GM18502 (cell line): Measurements from ENCODE around the gene FKBP10.
A peak's percentile ranks its signal among the peaks of the same experiment; 100 is the strongest.
"Not testable (repeated sequence)": the region's sequence is repeated elsewhere in the genome, so short reads cannot be mapped to it uniquely, and the experiment has no call there.

Experiments
- ATAC-seq: cut with Tn5 transposase; IDR thresholded peaks from one replicate; pipeline ENCODE4 v1.9.1; 2021; ENCODE audit warnings: mild to moderate bottlenecking; ENCODE audit not compliant: unreplicated experiment, poor library complexity

Gene FKBP10

DNA sequence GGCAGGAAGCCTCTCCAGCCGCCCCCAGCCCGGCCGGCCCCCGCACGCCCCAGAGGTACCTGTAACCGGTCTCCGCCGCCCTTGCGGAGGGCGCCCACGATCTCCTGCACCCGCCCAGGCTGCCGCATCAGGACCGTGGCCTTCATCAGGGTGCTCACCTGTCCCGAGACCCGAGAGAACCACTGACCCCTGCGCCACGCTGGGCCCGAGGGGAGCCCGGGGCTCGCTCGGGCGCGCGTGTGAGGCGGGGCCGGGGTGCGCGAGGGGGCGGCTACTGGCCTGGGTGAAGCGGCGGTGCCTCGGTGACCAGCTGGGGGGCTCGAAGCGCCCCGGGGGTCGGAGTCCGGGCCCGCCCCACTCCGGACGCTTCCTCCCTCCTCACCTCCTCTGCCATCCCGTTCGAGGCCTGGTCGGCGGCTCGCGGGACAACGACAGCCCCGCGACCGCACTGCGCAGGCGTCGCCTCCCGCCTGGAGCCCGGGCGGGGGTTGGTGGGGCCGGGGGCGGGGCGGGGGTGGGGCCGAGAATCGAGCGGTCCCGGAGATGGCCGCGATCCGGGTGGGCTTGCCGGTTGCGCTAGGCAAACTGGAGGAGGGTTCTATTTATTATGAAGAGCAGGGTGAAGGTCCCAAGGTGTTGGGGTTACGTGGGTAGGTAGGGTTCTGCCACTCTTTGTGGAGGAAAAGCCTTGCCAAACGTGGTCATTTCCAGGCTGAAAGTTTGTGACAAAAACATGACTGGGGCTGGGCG is 23.2 kb downstream of the FKBP10 start, which contains the start of gene NT5C3B:
TSS of gene NT5C3B (minus strand) at position 433 of the 750 bp plus-strand sequence. CDS start at position 394, 39 bp downstream.
- peak; percentile 56 for ATAC-seq

DNA sequence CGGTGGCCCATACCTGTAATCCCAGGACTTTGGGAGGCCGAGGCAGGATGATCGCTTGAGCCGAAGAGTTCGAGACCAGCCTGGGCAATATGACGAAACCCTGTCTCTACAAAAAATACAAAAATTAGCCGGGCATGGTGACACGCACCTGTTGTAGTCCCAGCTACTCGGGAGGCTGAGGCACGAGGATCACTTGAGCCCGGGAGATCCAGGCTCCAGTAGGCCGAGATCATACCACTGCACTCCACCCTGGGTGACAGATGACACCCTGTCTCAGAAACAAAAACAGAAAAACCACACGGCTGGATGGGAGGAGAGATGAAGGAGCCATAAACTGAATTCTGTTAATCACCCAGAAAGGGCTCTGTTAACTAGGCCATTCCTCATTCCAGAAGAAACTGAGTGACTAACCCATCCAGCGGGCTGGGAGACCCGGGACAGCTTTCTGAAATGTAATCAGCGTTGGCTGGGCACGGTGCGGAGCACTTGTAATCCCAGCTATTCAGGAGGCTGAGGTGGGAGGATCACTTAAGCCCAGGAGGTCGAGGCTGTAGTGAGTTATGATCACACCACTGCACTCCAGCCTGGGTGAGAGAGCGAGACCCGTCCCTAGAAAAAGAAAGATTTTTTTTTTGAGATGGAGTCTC is 23.9 kb downstream of the FKBP10 start:
- ATAC-seq = no peak

DNA sequence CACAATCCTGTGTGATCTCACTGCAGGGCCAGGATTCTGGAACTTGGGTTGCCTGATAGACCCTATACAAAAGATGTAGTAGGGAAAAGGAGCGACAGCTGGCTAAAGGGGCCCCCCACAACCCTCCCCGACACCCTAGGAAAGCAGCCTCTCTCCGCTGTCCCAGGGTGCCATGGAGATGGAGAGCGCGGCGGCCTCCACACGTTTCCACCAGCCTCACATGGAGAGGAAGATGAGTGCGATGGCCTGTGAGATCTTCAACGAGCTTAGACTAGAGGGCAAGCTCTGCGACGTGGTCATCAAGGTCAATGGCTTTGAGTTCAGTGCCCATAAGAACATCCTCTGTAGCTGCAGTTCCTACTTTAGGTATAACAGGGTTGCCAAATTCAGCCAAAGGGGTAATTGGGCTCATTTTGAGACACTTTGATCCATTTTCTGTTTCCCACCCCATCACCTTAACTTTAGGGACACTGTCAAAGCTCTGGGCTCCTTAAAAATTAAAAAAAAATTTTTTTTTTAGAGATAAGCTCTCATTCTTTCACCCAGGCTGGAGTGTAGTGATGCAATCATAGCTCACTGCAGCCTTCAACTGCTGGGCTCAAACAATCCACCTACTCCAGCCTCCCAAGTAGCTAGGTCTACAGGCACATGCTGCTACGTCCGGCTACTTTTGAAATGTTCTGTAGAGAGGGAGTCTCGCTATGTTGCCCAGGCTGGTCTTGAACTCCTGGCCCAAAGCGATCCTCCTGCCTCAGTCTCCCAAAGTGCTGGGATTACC is 25.1 kb downstream of the FKBP10 start, which contains the start of gene KLHL10:
TSS of gene KLHL10 (plus strand) at position 65 of the 778 bp plus-strand sequence. CDS start at position 173, 108 bp downstream.
- no peak for ATAC-seq

DNA sequence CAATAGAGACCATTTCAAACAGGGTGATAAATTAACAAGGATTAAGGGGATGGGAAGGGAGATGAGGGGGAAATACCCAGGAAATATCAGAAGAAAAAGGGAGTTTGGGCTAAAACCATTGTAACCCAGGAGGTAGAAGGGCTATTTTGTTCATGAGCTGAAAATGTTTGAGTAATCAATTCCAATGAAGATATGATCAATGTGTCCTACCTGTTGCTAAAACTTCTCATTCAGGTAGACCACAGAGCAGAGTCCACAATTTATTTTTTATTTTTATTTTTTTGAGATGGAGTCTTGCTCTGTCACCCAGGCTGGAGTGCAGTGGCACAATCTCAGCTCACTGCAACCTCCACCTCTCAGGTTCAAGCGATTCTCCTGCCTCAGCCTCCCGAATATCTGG is 26.6 kb downstream of the FKBP10 start:
- not testable (repeated sequence) for ATAC-seq

DNA sequence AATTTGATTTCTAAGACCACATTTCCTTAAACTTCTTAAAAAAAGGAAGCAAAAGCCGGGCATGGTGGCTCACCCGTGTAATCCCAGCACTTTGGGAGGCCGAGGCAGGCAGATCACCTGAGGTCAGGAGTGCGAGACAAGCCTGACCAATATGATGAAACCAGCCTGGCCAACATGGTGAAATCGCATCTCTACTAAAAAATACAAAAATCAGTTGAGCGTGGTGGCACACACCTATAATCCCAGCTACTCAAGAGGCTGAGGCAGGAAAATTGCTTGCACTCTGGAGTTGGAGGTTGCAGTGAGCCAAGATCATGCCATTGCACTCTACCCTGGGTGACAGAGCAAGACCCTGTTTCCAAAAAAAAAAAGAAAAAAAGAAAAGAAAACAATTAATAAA is 28.0 kb downstream of the FKBP10 start:
- not testable (repeated sequence) for ATAC-seq

DNA sequence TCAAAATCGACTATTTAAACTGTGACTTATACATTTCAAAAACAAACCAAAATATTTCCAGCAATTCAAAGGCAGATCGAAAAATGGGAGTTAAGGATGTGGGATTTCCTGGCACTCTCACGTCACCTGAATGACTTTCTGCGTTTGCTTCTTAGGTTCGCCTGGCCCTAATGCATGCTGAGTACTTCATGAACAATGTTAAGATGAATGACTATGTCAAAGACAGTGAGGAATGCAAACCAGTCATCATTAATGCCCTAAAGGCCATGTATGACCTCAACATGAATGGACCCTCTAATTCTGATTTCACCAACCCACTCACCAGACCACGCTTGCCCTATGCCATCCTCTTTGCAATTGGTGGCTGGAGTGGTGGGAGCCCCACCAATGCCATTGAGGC is 32.2 kb downstream of the FKBP10 start:
- no peak for ATAC-seq

DNA sequence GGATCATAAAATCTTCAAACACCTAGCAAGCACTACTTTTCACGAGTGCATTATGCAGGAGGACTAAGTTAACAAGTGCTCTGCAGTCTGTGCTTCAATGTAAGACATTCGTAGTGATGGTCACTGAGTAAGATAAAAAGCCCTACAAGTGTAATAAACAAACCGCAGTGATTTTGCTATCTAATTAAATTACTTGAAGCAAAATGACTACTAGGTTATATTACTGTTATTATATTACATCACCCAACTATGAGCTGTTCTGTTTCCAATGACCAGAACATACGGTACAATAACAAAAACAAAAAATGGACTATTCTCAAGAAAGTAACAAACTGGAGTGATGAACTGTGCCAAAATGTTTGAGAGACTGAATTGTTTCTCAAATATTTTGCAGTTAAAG is 36.0 kb downstream of the FKBP10 start:
- ATAC-seq = no peak

DNA sequence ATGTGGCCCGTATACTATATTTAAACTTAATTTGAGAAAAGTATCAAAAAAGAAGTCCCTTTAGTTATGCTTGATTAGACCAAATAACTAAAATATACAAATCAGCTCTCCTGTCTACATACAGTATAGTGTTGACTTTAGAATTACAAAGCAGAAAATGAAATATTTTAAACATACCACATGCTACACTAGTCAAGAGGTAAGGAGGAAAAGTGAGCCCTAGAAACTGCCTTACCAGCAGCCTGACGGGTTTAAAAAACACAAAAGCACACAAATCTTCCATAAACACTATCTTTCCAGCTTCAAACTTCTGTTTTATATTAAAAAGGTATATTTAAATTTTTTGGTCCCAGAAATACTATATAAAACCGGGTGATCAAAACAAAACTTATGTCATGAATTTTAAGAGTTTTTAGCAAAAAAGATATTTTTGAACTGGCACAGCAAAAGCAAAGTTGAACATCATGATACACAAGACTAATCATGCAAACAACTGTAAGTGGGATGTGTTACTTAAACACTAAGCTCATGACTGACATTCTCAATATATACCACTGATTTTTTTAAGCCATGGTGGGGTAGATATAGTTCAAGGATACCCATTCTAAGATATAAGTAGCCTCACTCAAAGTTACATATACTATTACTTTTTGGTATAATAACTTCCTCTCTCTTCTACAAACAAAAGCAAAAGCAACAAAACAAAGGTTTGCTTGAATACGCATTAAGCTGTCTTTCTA is 36.6 kb downstream of the FKBP10 start:
- ATAC-seq = no peak

DNA sequence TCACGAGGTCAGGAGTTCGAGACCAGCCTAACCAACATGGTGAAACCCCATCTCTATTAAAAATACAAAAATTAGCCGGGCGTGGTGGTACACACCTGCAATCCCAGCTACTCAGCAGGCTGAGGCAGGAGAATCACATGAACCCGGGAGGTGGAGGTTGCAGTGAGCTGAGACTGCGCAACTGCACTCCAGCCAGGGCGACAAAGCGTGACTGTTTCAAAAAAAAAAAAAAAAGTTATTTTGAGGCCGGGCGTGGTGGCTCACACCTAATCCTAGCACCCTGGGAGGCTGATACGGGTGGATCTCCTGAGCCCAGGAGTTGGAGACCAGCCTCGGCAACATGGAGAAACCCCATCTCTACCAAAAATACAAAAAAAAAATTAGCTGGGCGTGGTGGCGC is 38.6 kb downstream of the FKBP10 start:
- not testable (repeated sequence) for ATAC-seq

DNA sequence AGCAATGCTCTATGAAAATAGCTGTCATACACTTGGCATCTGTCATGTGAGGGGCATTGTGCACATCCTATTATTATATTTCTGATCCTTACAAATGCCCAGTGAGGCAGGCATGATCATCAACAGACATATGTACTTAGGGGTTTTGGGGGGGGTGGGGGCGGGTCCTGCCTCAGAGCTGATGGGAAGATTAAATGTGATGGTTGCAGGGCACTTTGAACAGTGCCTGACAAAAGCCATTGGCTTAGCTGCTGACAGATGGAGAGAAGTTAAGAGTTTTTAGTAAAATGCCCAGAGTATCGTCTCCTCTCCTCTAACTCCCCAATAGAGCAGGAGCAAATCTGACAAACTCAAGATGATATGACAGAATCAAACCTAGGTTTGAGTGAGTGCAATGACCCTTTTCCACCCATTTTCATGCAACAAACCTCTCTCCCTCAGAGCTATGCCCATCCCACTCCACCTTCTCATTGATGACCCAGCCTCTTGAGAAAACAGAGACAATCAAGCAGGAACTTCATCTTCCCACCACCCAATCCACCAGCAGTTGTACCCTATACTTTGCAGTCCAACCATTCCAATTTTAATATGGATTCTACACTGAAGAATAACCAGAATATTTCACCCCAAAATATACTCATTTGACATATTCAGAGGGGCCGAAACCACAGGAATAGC is 47.6 kb downstream of the FKBP10 start:
- ATAC-seq = no peak

DNA sequence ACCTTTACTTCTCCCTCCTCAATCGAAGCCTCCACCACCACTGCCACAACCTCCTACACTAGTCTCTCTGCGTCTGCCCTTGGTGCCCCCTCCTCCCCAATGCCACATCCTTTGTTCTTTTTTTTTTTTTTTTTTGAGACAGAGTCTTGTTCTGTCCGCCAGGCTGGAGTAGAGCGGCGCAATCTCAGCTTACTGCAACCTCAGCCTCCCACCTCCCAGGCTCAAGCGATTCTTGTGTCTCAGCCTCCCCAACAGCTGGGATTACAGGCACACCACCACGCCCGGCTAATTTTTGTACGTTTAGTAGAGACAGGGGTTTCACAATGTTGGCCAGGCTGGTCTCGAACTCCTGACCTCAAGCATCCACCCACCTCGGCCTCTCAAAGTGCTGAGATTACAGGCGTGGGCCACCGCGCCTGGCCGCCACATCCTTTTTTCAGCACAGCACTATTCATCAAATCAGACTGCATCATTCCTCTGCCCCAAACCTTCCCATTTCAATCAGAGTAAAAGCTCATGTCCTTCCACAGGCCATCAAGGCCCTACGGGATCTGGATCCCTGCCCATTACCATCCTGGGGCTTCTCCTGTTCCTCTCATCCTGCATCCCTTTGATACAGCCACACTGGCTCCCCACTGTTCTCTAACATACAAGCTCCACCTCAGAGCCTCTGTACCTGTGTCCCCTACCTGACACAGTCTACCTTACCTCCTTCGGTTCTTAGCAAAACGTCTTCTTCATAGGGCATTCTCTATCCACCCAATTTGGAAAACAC is 50.5 kb downstream of the FKBP10 start:
- ATAC-seq = no peak

DNA sequence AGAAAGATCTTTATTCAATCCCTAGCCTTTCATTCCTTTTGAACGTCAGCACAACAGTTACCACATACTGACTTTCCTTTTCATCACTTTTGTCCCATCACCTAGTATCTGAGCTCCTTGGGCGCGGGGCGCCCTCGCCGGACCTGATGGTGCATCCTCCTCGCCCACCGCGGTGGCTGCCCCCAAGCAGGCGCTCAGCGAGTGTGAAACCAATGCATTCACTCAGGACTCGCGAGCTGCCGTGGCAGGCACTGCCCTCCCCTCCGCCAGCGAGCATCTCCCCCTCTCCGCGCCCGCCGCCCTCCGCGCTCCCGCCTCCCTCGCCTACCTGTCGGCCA is 51.7 kb downstream of the FKBP10 start:
- no peak for ATAC-seq

DNA sequence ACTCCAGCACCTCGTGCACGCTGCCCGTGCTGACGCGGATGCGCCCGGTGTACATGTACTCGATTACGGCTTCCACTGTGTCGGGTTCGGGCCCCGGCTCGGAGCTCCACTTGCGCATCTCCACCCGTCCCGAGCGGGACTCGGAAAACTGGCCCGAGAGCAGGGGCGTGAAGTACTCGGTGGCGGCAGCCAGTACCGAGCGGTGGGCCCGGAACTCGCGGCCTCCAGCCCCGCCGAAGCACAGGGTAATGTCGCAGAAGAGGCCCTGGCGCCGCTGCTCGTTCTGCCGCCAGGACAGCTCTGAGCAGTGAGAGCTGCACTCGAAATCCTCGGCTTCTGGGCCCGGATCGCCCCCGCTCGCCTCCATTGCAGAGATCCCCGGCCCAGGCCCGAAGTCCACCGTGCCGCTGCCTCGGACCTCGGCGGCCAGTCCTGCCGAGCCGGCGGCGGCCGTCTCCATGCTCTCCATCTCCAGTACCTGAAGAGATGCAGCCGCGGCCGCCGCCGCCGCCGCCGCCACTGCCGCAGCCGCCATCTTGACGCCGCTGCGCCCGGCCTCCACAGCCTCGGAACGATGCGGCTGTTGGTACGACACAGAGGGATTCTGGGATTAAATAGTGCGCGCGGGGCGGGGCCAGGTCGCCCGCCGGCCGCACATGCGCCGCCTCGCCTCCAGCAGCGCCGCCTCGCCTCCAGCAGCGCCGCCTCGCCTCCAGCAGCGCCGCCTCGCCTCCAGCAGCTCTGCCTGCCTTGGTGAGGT is 52.2 kb downstream of the FKBP10 start, which contains the start of gene KLHL11:
TSS of gene KLHL11 (minus strand) at position 588 of the 760 bp plus-strand sequence. CDS start at position 535, 53 bp downstream.
- peak; percentile 86 for ATAC-seq

DNA sequence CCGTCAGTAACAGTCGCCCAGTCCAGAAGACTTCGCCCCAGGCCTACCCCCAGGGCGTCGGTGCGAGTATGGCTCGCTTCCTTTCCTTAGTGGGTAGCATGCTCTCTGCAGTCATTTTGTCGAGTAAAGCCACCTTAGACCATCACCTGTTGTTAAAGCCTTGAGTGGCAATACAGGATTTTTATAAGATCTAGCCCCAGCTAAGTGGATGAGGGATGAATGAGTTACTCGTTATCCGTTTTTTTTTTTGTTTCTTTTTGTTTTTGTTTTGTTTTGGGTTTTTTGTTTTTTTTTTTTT is 52.7 kb downstream of the FKBP10 start:
- no peak for ATAC-seq

DNA sequence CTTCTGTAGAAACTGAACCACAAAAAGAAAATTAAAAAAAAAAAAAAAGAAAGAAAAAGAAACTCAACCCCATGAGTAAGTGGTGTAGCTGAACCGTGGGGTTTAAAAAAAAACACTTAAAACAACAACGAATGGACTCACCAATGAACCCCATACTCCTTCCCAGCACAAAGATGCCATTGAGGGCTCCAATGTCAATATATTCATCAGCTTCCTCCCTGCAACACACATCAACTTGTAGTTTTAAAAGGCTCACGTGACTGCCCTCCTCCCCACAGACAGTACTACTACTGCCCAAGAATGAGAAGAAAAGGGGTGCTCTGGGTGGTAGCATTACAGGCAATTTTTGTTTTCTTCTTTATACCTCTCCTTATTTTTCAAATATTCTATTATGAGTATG is 55.8 kb downstream of the FKBP10 start:
- ATAC-seq = no peak

DNA sequence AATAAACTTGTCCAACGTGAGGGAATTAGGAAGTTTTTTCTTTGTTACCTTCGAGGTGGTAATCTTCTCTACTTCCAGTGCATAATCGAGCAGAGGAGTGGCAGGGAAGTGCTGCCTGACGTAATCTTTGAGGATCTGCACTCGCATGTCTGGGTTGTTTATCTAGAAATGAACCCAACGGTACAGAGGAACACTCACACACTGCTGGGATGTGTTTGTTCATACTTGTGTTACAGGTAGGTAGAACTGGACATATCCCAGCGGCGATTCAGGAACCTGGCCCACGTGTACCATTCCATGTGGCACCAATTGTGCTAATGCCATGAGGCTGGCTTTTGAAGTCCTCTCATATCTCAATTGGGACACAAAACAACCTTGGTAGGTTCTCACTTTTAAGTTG is 56.6 kb downstream of the FKBP10 start:
- no peak for ATAC-seq

DNA sequence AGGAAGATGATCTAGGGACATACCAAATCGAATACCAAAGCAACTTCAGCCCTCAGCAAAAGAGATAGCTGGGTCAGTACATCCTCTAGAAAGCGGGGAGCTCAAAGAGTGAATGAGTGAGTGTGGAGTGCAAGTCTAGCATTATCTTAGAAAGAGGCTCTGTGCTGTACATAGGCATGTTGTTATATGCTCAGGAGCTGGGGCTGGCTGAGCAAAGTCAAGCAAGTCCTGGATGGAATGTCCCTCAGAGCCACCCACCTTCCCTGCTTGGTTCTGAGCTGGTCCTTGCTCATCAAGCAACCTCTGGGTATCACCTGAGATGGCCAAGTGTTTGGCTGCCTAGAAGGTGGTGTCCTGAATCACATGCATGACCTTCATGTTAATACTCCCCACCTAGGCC is 57.3 kb downstream of the FKBP10 start:
- no peak for ATAC-seq

DNA sequence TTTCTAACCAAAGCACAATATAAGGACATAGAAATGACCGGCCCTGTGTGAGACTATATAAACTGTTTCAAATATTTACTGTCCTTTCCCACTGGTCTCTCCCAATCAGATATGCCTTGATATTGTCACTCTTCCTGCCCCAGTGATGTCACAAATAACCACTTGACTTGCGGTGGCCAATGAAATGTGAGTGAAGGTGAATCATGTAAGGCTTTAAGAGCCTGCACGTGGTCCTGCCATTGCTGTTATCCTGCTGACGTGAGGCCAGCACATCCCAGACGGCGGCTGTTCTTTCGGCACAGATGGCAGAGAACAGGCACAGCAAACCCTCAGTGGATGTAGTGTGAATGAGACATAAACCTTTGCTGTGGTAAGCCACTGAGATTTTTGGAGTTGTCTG is 57.8 kb downstream of the FKBP10 start:
- ATAC-seq = no peak

DNA sequence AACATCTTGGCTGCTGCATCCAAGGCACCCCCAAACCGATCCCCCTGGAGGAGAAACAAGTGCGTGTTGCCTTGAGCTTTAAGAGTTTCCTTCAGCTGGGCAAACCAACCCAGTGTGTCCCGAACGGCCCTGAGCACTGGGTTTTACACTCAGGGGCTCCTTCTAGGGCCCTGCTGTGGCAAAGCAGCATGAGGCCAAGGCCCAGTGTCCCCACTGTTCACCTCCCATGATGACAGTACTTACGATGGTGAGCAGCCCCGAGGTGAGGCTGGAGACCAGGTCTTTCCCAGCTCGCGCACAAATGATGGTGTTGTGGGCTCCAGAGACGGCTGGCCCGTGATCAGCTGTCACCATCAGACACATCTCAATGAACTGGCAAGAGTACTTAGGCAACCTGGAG is 59.0 kb downstream of the FKBP10 start:
- no peak for ATAC-seq
